Kasumi-1 (cell line): ENCODE measurements around the gene NVL.
A peak's percentile ranks its signal among the peaks of the same experiment; 100 is the strongest.
"Not testable (repeated sequence)": the region's sequence is repeated elsewhere in the genome, so short reads cannot be mapped to it uniquely, and the experiment has no call there.

Experiments
- DNase-seq, 2 experiments: peaks; one replicate each; lab custom pipeline; 2025; lab: John Stamatoyannopoulos, UW

The NVL gene

GRCh38 chr1:224235813-224236493, 94.0 kb downstream of the NVL start:
- no peak for DNase-seq

DNA sequence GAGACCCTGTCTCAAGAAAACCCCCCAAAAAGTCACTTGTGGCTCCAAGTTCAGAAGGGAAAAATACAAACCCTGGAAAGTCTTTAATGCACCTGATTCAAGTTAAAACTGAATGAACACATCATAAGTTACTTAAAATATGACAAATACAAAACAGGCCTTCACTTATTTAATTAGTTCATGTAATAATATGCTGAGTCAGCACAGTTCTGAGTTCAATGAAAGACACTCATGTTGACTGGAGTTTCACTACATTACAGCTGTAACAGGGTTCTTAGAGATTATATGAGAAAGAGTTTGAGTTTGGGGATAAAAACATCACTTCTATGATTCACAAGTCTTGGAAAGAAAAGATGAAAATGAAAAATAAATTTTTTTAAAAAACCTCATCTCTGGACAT, 96.0 kb downstream of the NVL start:
- DNase-seq = no peak

- DNase-seq = no peak
These were observed 103.0 kb downstream of the NVL start for GRCh38 chr1:224226849-224227502.

DNA sequence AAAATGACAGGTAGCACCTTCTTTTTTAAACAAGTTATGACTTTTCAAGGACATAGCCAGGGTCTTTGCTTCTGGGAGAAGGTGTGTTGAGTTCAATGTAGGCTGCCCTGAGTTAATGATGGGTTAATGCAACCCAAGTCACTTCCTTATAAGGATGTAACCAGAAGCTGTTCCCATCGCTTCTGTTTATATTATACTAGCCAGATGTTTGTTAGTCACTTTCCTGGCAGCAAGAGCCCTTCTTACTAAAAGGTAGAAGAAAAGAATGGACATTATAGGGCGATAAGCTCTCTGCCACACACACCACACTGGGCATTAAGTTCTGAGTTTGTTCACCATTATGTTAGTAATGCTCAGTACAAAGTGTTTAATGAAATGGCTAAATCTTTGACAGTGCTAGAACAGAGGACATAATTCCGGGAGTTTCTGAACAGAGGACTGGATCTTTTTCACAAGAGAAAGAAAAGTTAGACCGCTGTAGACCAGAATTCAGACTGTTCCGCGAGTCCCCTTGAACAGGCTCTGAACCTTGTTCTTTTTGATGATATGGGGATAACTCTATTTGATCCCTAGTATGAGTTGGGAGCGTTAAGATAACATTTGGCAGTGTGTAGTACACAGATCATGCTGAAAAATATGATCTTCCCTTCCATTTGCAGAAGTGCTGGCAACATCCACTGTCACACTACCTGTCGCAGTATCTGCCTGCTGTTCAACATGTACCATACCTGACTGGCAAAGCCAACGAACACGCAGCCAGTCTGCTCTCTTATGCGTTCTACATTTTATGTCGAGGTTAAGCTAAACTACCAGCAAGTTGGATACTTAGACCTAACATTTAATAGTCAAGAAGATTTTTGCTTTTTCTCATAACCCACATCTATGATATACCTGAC, 105.9 kb downstream of the NVL start:
- no peak for DNase-seq

DNA sequence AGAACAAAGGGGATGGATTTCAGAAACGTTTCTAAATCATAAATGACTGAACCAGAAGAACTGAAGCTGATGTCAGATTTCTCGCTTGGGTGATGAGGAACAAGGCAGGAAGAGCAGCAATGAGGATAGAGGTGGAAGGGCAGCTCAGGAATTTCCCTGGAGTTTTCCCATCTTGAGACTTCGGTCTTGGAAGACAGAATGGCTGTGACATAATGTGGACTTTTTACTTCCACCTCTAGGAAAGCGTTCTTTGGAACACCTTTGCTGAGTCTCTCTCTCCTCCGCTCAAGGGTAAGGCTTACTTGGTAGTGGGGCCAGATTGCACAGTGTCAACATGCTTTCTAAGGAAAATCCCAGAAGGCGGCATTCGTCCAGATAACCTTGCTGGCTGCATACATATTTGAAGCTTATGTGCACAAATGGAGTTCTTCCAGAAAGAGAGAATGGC, 110.3 kb downstream of the NVL start:
- no peak for DNase-seq

GRCh38 chr1:224219011-224219611, 110.9 kb downstream of the NVL start:
- no peak for DNase-seq

DNA sequence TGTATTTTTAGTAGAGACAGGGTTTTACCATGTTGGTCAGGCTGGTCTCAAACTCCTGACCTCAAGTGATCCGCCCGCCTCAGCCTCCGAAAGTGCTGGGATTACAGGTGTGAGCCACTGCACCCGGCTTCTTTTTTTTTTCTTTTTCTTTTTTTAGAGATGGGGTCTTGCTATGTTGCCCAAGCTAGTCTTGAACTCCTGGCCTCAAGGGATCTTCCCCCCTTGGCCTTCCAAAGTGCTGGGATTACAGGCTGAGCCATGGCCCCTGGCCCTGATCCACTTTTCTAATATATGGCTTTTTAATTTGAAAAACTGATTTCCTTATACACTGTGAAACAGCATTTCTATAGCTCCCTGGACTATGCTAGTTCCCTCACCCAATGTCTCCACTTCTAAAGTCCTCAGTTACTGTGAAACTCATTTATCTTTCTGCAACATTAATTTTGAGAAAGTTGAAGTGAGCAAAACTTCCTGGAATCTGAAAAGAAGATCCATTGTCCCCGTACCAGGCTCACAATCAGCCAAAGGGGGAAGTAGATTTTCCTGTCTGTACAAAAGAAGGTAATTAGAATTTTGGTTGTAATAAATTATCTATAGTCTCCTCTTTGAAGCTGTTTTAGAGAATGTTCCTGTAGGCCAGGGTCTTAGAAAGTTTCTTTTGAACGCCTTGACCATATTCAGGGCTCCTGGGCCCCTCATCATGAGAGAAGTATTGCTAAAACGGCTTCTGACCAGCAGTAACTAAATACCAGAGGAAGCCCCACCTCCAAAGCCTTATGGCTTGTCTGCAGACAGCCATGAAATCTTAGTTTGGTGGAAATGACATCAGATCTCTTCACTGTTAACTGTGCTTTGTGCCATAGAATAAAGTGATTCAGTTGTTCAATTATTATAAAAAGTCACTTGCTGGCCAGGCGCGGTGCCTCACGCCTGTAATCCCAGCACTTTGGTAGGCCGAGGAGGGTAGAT, 112.0 kb downstream of the NVL start:
- no peak for DNase-seq

DNA sequence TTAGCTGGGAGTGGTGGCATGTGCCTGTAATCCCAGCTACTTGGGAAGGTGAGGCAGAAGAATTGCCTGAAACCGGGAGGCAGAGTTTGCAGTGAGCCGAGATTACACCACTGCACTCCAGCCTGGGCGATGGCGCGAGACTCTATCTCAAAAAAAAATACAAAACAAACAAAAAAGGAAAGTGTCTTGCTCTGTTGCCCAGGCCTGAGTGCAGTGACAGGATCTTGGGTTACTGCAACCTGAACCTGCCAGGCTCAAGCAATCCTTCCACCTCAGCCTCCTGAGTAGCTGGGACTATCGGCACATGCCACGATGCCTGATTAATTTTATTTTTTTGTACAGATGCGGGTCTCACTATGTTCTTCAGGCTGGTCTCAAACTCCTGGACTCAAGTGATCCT, 113.6 kb downstream of the NVL start:
- no peak for DNase-seq

- DNase-seq = no peak
These were observed 116.4 kb downstream of the NVL start for GRCh38 chr1:224213438-224214119.

DNA sequence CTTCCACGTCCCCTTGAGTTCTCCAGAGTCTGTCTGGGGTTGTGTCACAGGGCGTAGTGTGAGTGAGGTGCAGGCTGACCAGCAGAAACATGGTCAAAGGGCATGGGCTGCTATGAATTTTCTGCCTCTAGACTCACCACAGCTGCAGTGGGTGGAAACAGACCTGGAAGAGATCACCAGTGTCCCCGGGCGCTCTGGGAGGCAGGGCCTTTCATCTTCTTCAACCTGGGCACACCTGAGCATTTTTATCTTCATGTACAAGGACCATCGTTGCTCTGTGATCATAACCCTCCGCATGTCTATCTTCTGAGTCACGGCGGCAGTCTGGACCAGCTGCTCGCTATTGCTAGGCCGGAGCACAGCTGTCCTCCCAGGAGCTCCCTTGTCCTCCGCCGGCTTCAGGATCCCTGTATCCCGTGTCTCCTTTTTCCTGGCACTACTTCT, 117.3 kb downstream of the NVL start:
- no peak for DNase-seq

DNA sequence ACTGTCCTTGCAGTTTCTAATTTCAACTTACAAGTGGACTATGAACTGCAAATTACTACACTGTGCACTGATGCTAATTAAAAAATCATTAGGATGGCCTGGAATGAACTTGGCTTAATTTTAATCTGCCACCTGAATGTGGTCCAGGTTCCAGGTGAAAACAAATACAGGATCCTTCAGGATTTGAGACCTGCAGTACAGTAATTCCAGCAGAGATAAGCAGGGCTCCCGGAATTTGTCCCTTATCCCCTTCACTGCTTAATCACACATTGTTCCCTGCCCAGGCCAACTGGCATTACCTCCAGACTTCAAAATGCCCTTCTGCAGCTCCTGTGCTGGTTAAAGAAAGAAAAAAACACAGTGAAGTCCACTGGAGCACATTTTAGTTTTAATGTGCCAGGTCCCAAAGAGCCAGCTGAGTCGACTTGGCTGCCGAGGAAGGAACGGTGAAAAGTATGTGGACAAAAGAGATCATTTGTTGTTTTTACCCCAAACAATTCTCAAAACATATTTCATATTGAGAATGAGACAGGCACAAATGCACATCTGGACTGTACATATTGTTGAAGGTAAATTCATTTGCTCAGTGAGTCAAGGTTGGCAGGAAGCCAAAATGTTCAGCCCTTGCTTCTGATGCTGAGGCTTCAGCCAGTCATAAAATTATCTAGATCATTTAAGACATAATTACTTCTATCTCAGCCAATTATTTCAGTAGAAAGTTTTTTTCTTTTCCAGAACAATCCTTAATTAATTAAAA, 118.6 kb downstream of the NVL start:
- DNase-seq = no peak

GRCh38 chr1:224205931-224206538, 123.9 kb downstream of the NVL start:
- DNase-seq = not testable (repeated sequence)

- DNase-seq = peak; percentile 51 to 59
These were observed 124.5 kb downstream of the NVL start for GRCh38 chr1:224205438-224205840.

DNA sequence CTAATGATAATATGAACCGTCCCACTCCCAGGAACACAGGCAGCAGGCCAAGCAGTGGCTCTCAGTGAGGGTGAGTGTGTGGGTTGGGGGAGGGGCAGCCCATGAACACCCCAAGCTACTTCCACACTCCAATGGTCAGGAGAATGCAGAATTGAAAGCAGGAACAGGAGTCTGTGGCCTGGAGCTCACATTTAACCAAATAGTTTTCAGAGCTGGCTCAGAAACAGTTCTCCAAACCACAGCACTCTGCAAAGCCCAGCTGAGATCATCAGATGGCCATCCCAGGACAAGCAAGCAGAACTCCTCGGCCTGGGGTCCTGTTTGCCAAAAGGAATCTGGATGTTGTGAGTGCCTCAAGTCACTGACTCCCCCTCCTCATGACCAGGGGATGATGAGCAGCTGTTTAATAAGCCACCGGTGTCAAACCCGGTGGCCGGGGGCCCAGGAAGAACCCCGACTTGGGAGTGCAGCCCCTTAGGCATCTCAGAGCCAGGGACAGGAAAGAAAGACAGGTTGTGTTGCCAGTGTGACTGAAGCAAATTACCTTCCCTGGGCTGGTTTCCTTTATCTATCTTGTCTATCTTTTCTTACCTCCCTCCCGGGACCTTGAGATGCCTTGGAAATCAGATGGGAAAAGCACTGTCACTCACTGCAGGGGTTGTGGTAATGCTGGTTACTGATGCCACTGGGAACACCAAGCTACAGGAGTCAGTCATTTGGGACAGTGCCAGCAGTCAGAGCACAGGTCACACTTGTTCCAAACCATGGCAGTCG, 126.5 kb downstream of the NVL start:
- DNase-seq = no peak

DNA sequence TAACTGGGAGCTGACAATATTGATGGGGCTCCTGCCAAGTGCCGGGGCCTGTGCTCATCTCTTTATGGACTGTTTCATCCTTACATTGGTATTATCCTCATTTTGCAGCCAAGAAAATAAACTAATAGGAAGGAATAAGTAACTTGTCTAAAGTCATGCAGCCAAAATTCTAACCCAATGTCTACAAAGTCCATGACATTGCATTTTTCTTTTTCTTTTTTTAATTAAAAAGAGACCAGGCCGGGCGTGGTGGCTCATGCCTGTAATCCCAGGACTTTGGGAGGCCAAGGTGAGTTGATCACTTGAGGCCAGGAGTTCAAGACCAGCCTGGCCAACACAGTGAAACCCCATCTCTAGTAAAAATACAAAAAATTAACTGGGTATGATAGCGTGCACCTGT, 128.1 kb downstream of the NVL start:
- DNase-seq = no peak

GRCh38 chr1:224201383-224201782, 128.6 kb downstream of the NVL start:
- DNase-seq = no peak

GRCh38 chr1:224199679-224200078, 130.3 kb downstream of the NVL start:
- DNase-seq = no peak

GRCh38 chr1:224198572-224198971, 131.4 kb downstream of the NVL start:
- DNase-seq = no peak
